SK-N-SH (cell line): ENCODE measurements around the gene GJA3. TPM values are rescaled to one million over a fixed set of nuclear protein-coding genes. Genes with fewer than 3 reads are reported as not detected.

Experiments
- CTCF ChIA-PET: fragments of 300-600, 350-600 bp; formaldehyde crosslinking; extraction: SDS; loops from one replicate; lab custom pipeline; 2021; lab: Yijun Ruan, JAX
- POLR2A ChIA-PET: fragments of 350-600 bp; sonication (Branson Sonifier 250); formaldehyde crosslinking; extraction: SDS; loops from one replicate; lab custom pipeline; 2020; ENCODE audit warnings: antibody characterized with exemption, inconsistent platforms; lab: Yijun Ruan, JAX
- DNase-seq: peaks from one replicate; pipeline ENCODE4 v3.0.0; 2012
- H2AFZ ChIP-seq: fragments of 200-600 bp; sonication (generic); 2 replicates; pipeline ENCODE4 v1.8.1; 2016; ENCODE audit warnings: antibody characterized with exemption, mild to moderate bottlenecking, low read depth
- H3F3A ChIP-seq: fragments of 200-600 bp; sonication (generic); replicated peaks from 2 replicates; pipeline ENCODE3; 2016; ENCODE audit warnings: antibody characterized with exemption, mild to moderate bottlenecking; ENCODE audit not compliant: insufficient read depth
- H3K27ac ChIP-seq, 2 experiments: fragments of 200-500 bp in 1 of 2; fragments of 200-600 bp in 1 of 2; sonication (Bioruptor generic) in 1 of 2; sonication (generic), shearing (Covaris generic) in 1 of 2; 2 replicates each; pipeline versions ENCODE4 v1.5.1 to v1.6.1; 2014 to 2016; ENCODE audit warnings: low read depth in 2 of 2, inconsistent platforms in 1 of 2, low read length in 1 of 2, mild to moderate bottlenecking in 1 of 2, mixed read lengths in 1 of 2
- H3K27me3 ChIP-seq: fragments of 200-600 bp; sonication (generic), shearing (Covaris generic); 2 replicates; pipeline ENCODE4 v1.6.1; 2016; ENCODE audit warnings: mixed run types; ENCODE audit not compliant: insufficient read depth
- H3K36me3 ChIP-seq, 2 experiments: fragments of 200-500 bp in 1 of 2; fragments of 200-600 bp in 1 of 2; sonication (Bioruptor generic) in 1 of 2; sonication (generic) in 1 of 2; replicated peaks in 1 of 2; 2 replicates each; pipeline versions ENCODE3 to v1.5.1; 2014 to 2016; ENCODE audit warnings: low read length in 1 of 2, mild to moderate bottlenecking in 1 of 2; ENCODE audit not compliant: insufficient read depth in 2 of 2, control insufficient read depth in 1 of 2
- H3K4me1 ChIP-seq, 2 experiments: fragments of 200-500 bp in 1 of 2; fragments of 200-600 bp in 1 of 2; sonication (Bioruptor generic) in 1 of 2; sonication (generic), shearing (Covaris generic) in 1 of 2; 2 replicates each; pipeline versions ENCODE4 v1.5.1 to v1.6.1; 2014 to 2016; ENCODE audit warnings: low read depth in 1 of 2, low read length in 1 of 2, mixed run types in 1 of 2; ENCODE audit not compliant: insufficient read depth in 2 of 2, control insufficient read depth in 1 of 2
- H3K4me2 ChIP-seq: fragments of 200-600 bp; sonication (generic), shearing (Covaris generic); 2 replicates; pipeline ENCODE4 v1.6.1; 2017; ENCODE audit warnings: mixed run types
- H3K4me3 ChIP-seq, 2 experiments: fragments of 200-500 bp in 1 of 2; fragments of 200-600 bp in 1 of 2; sonication (Bioruptor generic) in 1 of 2; sonication (generic), shearing (Covaris generic) in 1 of 2; 2 replicates each; pipeline versions ENCODE4 v1.5.1 to v1.8.1; 2014 to 2016; ENCODE audit warnings: low read depth in 2 of 2, inconsistent platforms in 1 of 2, low read length in 1 of 2, mild to moderate bottlenecking in 1 of 2, mixed read lengths in 1 of 2, moderate library complexity in 1 of 2
- H3K79me2 ChIP-seq: fragments of 200-600 bp; sonication (generic); 2 replicates; pipeline ENCODE4 v1.8.1; 2017; ENCODE audit warnings: mild to moderate bottlenecking; ENCODE audit not compliant: insufficient read depth
- H3K9ac ChIP-seq: fragments of 200-600 bp; sonication (generic); 2 replicates; pipeline ENCODE4 v1.6.1; 2017; ENCODE audit warnings: mixed run types
- H3K9me2 ChIP-seq: fragments of 200-600 bp; sonication (generic); 2 replicates; pipeline ENCODE4 v1.6.1; 2017; ENCODE audit warnings: mixed run types
- H3K9me3 ChIP-seq: fragments of 200-600 bp; sonication (generic); 2 replicates; pipeline ENCODE4 v1.6.1; 2017; ENCODE audit warnings: mixed run types, mild to moderate bottlenecking, moderate library complexity
- H4K20me1 ChIP-seq: fragments of 200-600 bp; sonication (generic); 2 replicates; pipeline ENCODE4 v1.6.1; 2017; ENCODE audit warnings: mild to moderate bottlenecking, mixed run types; ENCODE audit not compliant: insufficient read depth
- ELF1 ChIP-seq: IDR thresholded peaks from 2 replicates; pipeline ENCODE4 v1.4.0; 2012
- EP300 ChIP-seq, 2 experiments: IDR thresholded peaks; 2 replicates each; pipeline versions ENCODE4 v1.4.0 to v1.6.1; 2012; ENCODE audit warnings: borderline replicate concordance in 1 of 2, low read depth in 1 of 2, low read length in 1 of 2
- EZH2phosphoT487 ChIP-seq: fragments of 200-600 bp; sonication (generic); IDR thresholded peaks from 2 replicates; pipeline ENCODE4 v1.6.1; 2017; ENCODE audit warnings: low read depth, mixed run types, mild to moderate bottlenecking, antibody characterized with exemption, moderate library complexity, borderline replicate concordance
- GABPA ChIP-seq: IDR thresholded peaks from 2 replicates; pipeline ENCODE4 v1.4.0; 2012; ENCODE audit warnings: low read depth, mild to moderate bottlenecking
- GATA2 ChIP-seq: sonication (generic); formaldehyde crosslinking; IDR thresholded peaks from 2 replicates; pipeline ENCODE4 v1.5.0; 2020; ENCODE audit warnings: mild to moderate bottlenecking, missing genetic modification reagents
- MEF2A ChIP-seq: IDR thresholded peaks from 2 replicates; pipeline ENCODE4 v1.4.0; 2012; ENCODE audit warnings: low read depth, borderline replicate concordance
- MXI1 ChIP-seq: IDR thresholded peaks from 2 replicates; pipeline ENCODE4 v1.6.1; 2012; ENCODE audit warnings: mild to moderate bottlenecking, low read depth, low read length, improper control_type of control experiment
- NFIC ChIP-seq: IDR thresholded peaks from 2 replicates; pipeline ENCODE4 v1.4.0; 2012; ENCODE audit warnings: borderline replicate concordance
- NRF1 ChIP-seq: IDR thresholded peaks from 2 replicates; pipeline ENCODE4 v1.6.1; 2012; ENCODE audit warnings: low read depth, mild to moderate bottlenecking, low read length
- RAD21 ChIP-seq: IDR thresholded peaks from 2 replicates; pipeline ENCODE4 v1.6.1; 2012; ENCODE audit warnings: mild to moderate bottlenecking, low read length
- RCOR1 ChIP-seq: fragments of 150-350 bp; IDR thresholded peaks from 2 replicates; pipeline ENCODE4 v1.6.1; 2017; ENCODE audit warnings: antibody characterized with exemption, low read length
- RXRA ChIP-seq: IDR thresholded peaks from 2 replicates; pipeline ENCODE4 v1.4.0; 2012; ENCODE audit warnings: low read depth, mild to moderate bottlenecking, borderline replicate concordance
- SIN3A ChIP-seq: IDR thresholded peaks from 2 replicates; pipeline ENCODE4 v1.6.1; 2012; ENCODE audit warnings: low read depth, mild to moderate bottlenecking, low read length, moderate library complexity, borderline replicate concordance
- TAF1 ChIP-seq: IDR thresholded peaks from 2 replicates; pipeline ENCODE4 v1.6.1; 2012; ENCODE audit warnings: low read depth, mild to moderate bottlenecking, low read length, moderate library complexity, borderline replicate concordance
- TCF12 ChIP-seq: IDR thresholded peaks from 2 replicates; pipeline ENCODE4 v1.4.0; 2012
- USF1 ChIP-seq: IDR thresholded peaks from 2 replicates; pipeline ENCODE4 v1.4.0; 2012; ENCODE audit warnings: low read depth, borderline replicate concordance
- USF2 ChIP-seq: fragments of 150-350 bp; IDR thresholded peaks from 2 replicates; pipeline ENCODE4 v1.6.1; 2017; ENCODE audit warnings: antibody characterized with exemption, low read length, low read depth, borderline replicate concordance
- YY1 ChIP-seq: IDR thresholded peaks from 2 replicates; pipeline ENCODE4 v1.4.0; 2012; ENCODE audit warnings: low read depth, mild to moderate bottlenecking
- WGBS: methylation state at CpG from one replicate; pipeline ENCODE4 v1.1.6; 2017; ENCODE audit warnings: low lambda C conversion rate; 5-methylcytosine and 5-hydroxymethylcytosine counted together
- polyA plus RNA-seq, 3 experiments: library from polyadenylated mRNA; depleted of rRNA; stranded (reverse); fragments of >200 nt; gene quantifications; 2 replicates each; pipeline ENCODE4 v1.2.3, GENCODE V29; 2012

GJA3 gene
- polyA plus RNA-seq, 1 of the 3 experiments (the other 2 are of a cell fraction): not detected

- Histone ChIP-seq H3F3A (no peaks in the 10 kb centered on the region), H3K4me3 (no peak overlapping the region), H3K36me3 (no peaks in the 10 kb centered on the region)
- TF ChIP-seq USF2 (no peak), MXI1 (no peak), NRF1 (no peak), USF1 (no peak), RCOR1 (no peak), ELF1 (no peak)
- TF ChIP-seq, all 33 proteins: peak for 0
- ChIA-PET POLR2A (no interaction called here), CTCF (interaction anchor here (0.7 to 1.2 kb wide), 3 partner anchors 15 to 39 kb away, joined by 3 read pairs; no protein-coding TSS in a partner anchor)
- H2AFZ ChIP-seq: no peak overlapping the region
- H3K9me3 ChIP-seq: no peaks in the 10 kb centered on the region
- no peak for DNase-seq
- no peak overlapping the region for H3K9ac ChIP-seq
- H3K4me2 ChIP-seq: no peak overlapping the region
- no peak overlapping the region for H3K27ac ChIP-seq
- no peaks in the 10 kb centered on the region for H3K79me2 ChIP-seq
- H3K27me3 ChIP-seq: peaks cover 86% of the 10 kb centered on the region
- no peaks in the 10 kb centered on the region for H3K4me1 ChIP-seq
- H3K9me2 ChIP-seq: no peaks in the 10 kb centered on the region
- no peaks in the 10 kb centered on the region for H4K20me1 ChIP-seq
- WGBS: 38% methylated on average over 13 of the region's 16 CpGs
Observed at GRCh38 chr13:20148501-20149183, 12.2 kb downstream of the GJA3 start.

GRCh38 chr13:20146381-20146780 is 14.5 kb downstream of the GJA3 start:
- H4K20me1 ChIP-seq: no peaks in the 10 kb centered on the region
- no peak overlapping the region for H2AFZ ChIP-seq
- H3K4me3 ChIP-seq: no peak overlapping the region
- ChIA-PET CTCF (interaction anchor here (1.0 to 1.5 kb wide), 2 partner anchors 19 to 779 kb away, joined by 3 to 4 read pairs; no protein-coding TSS in a partner anchor), POLR2A (no interaction called here)
- H3K9me3 ChIP-seq: no peaks in the 10 kb centered on the region
- no peaks in the 10 kb centered on the region for H3K36me3 ChIP-seq
- no peaks in the 10 kb centered on the region for H3K79me2 ChIP-seq
- peaks cover 92% of the 10 kb centered on the region for H3K27me3 ChIP-seq
- no peaks in the 10 kb centered on the region for H3F3A ChIP-seq
- H3K4me2 ChIP-seq: no peak overlapping the region
- H3K4me1 ChIP-seq: peaks cover 0 to 4% of the 10 kb centered on the region in 2 experiments; a peak in 1 of 4 replicates
- no peak for DNase-seq
- 70% methylated on average over 1 of the region's 1 CpG for WGBS
- H3K9me2 ChIP-seq: no peaks in the 10 kb centered on the region
- no peak overlapping the region for H3K27ac ChIP-seq
- TF ChIP-seq EP300 (IDR thresholded peaks at IDR 0.05; ENCODE audit: borderline replicate concordance in 1 of 2, low read depth in 1 of 2, low read length in 1 of 2) (no peak), TCF12 (no peak), YY1 (no peak), NFIC (no peak), MEF2A (no peak), GATA2 (CRISPR knock-in tag) (no peak), ELF1 (no peak), RXRA (no peak), RAD21 (no peak), SIN3A (no peak), GABPA (no peak), EZH2phosphoT487 (no peak), MXI1 (no peak), TAF1 (no peak)
- no peak overlapping the region for H3K9ac ChIP-seq
